Mesendoderm (in vitro differentiated cells): ENCODE measurements around the gene IL17REL.

ENCODE experiments used
- DNase-seq: peaks from one replicate; pipeline ENCODE4 v3.0.0; 2013
- H2AK5ac ChIP-seq: 2 replicates; pipeline ENCODE4 v1.6.1; 2013; ENCODE audit warnings: low read length, inconsistent platforms
- H2BK120ac ChIP-seq: 2 replicates; pipeline ENCODE4 v1.6.1; 2013; ENCODE audit warnings: low read depth, mild to moderate bottlenecking, low read length, moderate library complexity, mixed read lengths
- H2BK15ac ChIP-seq: replicated peaks from 2 replicates; pipeline ENCODE4 v1.6.1; 2013; ENCODE audit warnings: low read depth, mild to moderate bottlenecking, moderate library complexity
- H2BK5ac ChIP-seq: 2 replicates; pipeline ENCODE4 v1.6.1; 2013; ENCODE audit warnings: low read length, inconsistent platforms
- H3K18ac ChIP-seq: 2 replicates; pipeline ENCODE4 v1.6.1; 2013; ENCODE audit warnings: mild to moderate bottlenecking, low read length, mixed read lengths
- H3K23ac ChIP-seq: one replicate; pipeline ENCODE4 v1.6.1; 2013; ENCODE audit warnings: low read length
- H3K27ac ChIP-seq: 2 replicates; pipeline ENCODE4 v1.5.1; 2013; ENCODE audit warnings: low read depth, mild to moderate bottlenecking, inconsistent platforms, low read length, moderate library complexity
- H3K27me3 ChIP-seq: 2 replicates; pipeline ENCODE4 v1.6.1; 2013; ENCODE audit warnings: low read length, control low read depth, mild to moderate bottlenecking, inconsistent platforms; ENCODE audit not compliant: insufficient read depth, poor library complexity
- H3K36me3 ChIP-seq: 2 replicates; pipeline ENCODE4 v1.6.1; 2013; ENCODE audit warnings: low read length, inconsistent platforms; ENCODE audit not compliant: control insufficient read depth, insufficient read depth
- H3K4ac ChIP-seq: one replicate; pipeline ENCODE4 v1.6.1; 2013; ENCODE audit warnings: low read depth, mild to moderate bottlenecking, low read length, moderate library complexity
- H3K4me1 ChIP-seq: 2 replicates; pipeline ENCODE4 v1.6.1; 2013; ENCODE audit warnings: low read depth, low read length, inconsistent platforms; ENCODE audit not compliant: control insufficient read depth
- H3K4me2 ChIP-seq: 2 replicates; pipeline ENCODE4 v1.6.1; 2013; ENCODE audit warnings: low read length
- H3K4me3 ChIP-seq: 2 replicates; pipeline ENCODE4 v1.5.1; 2013; ENCODE audit warnings: mild to moderate bottlenecking, low read length
- H3K56ac ChIP-seq: one replicate; pipeline ENCODE4 v1.6.1; 2013; ENCODE audit warnings: low read length
- H3K79me1 ChIP-seq: 2 replicates; pipeline ENCODE4 v1.6.1; 2013; ENCODE audit warnings: low read length, inconsistent platforms
- H3K79me2 ChIP-seq: 2 replicates; pipeline ENCODE4 v1.6.1; 2013; ENCODE audit warnings: mild to moderate bottlenecking, low read length; ENCODE audit not compliant: control insufficient read depth, insufficient read depth
- H3K9ac ChIP-seq: 2 replicates; pipeline ENCODE4 v1.6.1; 2013; ENCODE audit warnings: low read length, inconsistent platforms
- H4K5ac ChIP-seq: one replicate; pipeline ENCODE4 v1.6.1; 2013; ENCODE audit warnings: low read length
- H4K8ac ChIP-seq: one replicate; pipeline ENCODE4 v1.6.1; 2013; ENCODE audit warnings: low read depth, mild to moderate bottlenecking, control low read depth, low read length, moderate library complexity
- WGBS: extraction: QIAGEN DNeasy Blood & Tissue Kit; methylation state at CpG from one replicate; pipeline ENCODE4 v1.1.7; 2013; ENCODE audit warnings: low lambda C conversion rate, missing lambda C conversion rate; ENCODE audit not compliant: insufficient coverage; ENCODE audit errors: extremely low coverage; 5-methylcytosine and 5-hydroxymethylcytosine counted together

Gene IL17REL

DNA sequence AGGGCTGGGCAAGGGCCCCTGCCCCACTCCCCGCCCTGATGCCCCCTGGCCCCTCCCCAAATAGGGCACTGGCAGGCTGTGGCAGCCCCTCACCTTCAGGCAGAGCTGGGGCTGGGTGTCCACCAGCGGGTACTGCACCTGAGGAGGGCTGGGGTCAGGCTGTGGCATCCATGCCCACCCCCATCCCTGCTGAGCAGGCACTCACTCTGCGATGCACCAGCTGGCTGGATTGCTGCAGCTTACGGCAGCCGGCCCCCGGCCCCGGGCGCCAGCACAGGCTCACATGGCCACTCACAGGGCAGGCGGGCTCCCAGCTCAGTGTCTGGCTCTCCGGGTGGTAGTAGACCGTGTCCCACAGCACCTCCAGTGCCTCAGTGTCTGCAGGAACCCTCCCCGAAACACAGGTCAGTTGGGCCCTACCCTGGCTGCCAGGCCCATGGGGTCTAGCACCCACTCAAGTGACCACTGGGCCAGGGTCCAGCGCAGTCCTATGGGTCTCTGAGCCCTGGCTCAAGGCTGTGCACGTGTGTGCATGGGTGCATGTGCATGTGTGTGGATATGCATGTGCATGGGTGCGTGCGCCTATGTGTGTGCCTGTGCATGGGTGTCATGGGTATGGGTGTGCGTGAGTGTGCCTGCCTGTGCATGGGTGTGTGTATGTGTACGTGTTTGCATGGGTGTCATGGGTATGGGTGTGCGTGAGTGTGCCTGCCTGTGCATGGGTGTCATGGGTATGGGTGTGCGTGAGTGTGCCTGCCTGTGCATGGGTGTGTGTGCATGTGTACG lies 14.4 kb downstream of the IL17REL start:
- DNase-seq, result no peak
- Histone ChIP-seq H3K18ac (no peak overlapping the region), H3K79me1 (no peaks in the 10 kb centered on the region), H3K4me3 (no peak overlapping the region), H3K4ac (no peak overlapping the region), H3K23ac (no peak overlapping the region), H4K8ac (no peak overlapping the region), H3K9ac (no peak overlapping the region), H3K79me2 (no peaks in the 10 kb centered on the region), H3K56ac (no peak overlapping the region), H3K27me3 (peaks cover 2% of the 10 kb centered on the region), H2BK5ac (no peak overlapping the region), H3K4me1 (no peaks in the 10 kb centered on the region), H4K5ac (no peak overlapping the region), H2BK15ac (no peak overlapping the region), H3K36me3 (no peaks in the 10 kb centered on the region), H3K4me2 (no peak overlapping the region), H2AK5ac (no peak overlapping the region), H2BK120ac (no peak overlapping the region), H3K27ac (no peak overlapping the region)
- WGBS, result no CpG with 5 or more reads among the region's 21 CpGs

- H2AK5ac ChIP-seq, result no peak overlapping the region
- no peak overlapping the region for H3K9ac ChIP-seq
- H3K4ac ChIP-seq, result no peak overlapping the region
- H3K4me1 ChIP-seq, result no peaks in the 10 kb centered on the region
- no peak overlapping the region for H3K23ac ChIP-seq
- WGBS, result no CpG with 5 or more reads among the region's 12 CpGs
- H2BK120ac ChIP-seq, result no peak overlapping the region
- no peak overlapping the region for H2BK15ac ChIP-seq
- no peaks in the 10 kb centered on the region for H3K79me2 ChIP-seq
- no peak overlapping the region for H3K4me3 ChIP-seq
- H3K27ac ChIP-seq, result no peak overlapping the region
- H4K5ac ChIP-seq, result no peak overlapping the region
- H3K56ac ChIP-seq, result no peak overlapping the region
- no peak overlapping the region for H3K4me2 ChIP-seq
- no peak overlapping the region for H3K18ac ChIP-seq
- no peaks in the 10 kb centered on the region for H3K79me1 ChIP-seq
- H2BK5ac ChIP-seq, result no peak overlapping the region
- H4K8ac ChIP-seq, result no peak overlapping the region
- peaks cover 2% of the 10 kb centered on the region for H3K27me3 ChIP-seq
- no peaks in the 10 kb centered on the region for H3K36me3 ChIP-seq
- DNase-seq, result no peak
Measured at GRCh38 chr22:49997251-49997599, 15.3 kb downstream of the IL17REL start.

GRCh38 chr22:49996518-49997250 lies 15.9 kb downstream of the IL17REL start:
- no peak for DNase-seq
- peaks cover 2% of the 10 kb centered on the region for H3K27me3 ChIP-seq

GRCh38 chr22:49996119-49996517 lies 16.4 kb downstream of the IL17REL start:
- no peak overlapping the region for H3K18ac ChIP-seq
- no peak overlapping the region for H2AK5ac ChIP-seq
- no peak overlapping the region for H4K5ac ChIP-seq
- no CpG with 5 or more reads among the region's 4 CpGs for WGBS
- no peak overlapping the region for H3K4me2 ChIP-seq
- no peak overlapping the region for H4K8ac ChIP-seq
- H3K4me3 ChIP-seq, result no peak overlapping the region
- H2BK5ac ChIP-seq, result no peak overlapping the region
- H2BK120ac ChIP-seq, result no peak overlapping the region
- H3K36me3 ChIP-seq, result no peaks in the 10 kb centered on the region
- no peak overlapping the region for H3K9ac ChIP-seq
- H3K79me2 ChIP-seq, result no peaks in the 10 kb centered on the region
- peak overlapping the region; percentile 24 for H3K23ac ChIP-seq
- no peaks in the 10 kb centered on the region for H3K4me1 ChIP-seq
- no peak overlapping the region for H3K27ac ChIP-seq
- H3K4ac ChIP-seq, result no peak overlapping the region
- H3K56ac ChIP-seq, result no peak overlapping the region
- no peaks in the 10 kb centered on the region for H3K79me1 ChIP-seq
- no peak for DNase-seq
- H3K27me3 ChIP-seq, result peaks cover 2% of the 10 kb centered on the region
- H2BK15ac ChIP-seq, result no peak overlapping the region

More at GRCh38 chr22:49996518-49997250, 15.9 kb downstream of the IL17REL start:
- Histone ChIP-seq H4K5ac (no peak overlapping the region), H3K79me2 (no peaks in the 10 kb centered on the region), H2BK15ac (no peak overlapping the region), H3K9ac (no peak overlapping the region), H2BK5ac (no peak overlapping the region), H3K27ac (no peak overlapping the region), H3K4me2 (no peak overlapping the region), H3K23ac (peak overlapping the region; percentile 24), H3K4ac (no peak overlapping the region), H2AK5ac (no peak overlapping the region), H3K4me1 (no peaks in the 10 kb centered on the region), H4K8ac (no peak overlapping the region), H3K36me3 (no peaks in the 10 kb centered on the region), H3K18ac (no peak overlapping the region), H3K4me3 (no peak overlapping the region), H2BK120ac (no peak overlapping the region), H3K79me1 (no peaks in the 10 kb centered on the region), H3K56ac (no peak overlapping the region)
- no CpG with 5 or more reads among the region's 19 CpGs for WGBS

DNA sequence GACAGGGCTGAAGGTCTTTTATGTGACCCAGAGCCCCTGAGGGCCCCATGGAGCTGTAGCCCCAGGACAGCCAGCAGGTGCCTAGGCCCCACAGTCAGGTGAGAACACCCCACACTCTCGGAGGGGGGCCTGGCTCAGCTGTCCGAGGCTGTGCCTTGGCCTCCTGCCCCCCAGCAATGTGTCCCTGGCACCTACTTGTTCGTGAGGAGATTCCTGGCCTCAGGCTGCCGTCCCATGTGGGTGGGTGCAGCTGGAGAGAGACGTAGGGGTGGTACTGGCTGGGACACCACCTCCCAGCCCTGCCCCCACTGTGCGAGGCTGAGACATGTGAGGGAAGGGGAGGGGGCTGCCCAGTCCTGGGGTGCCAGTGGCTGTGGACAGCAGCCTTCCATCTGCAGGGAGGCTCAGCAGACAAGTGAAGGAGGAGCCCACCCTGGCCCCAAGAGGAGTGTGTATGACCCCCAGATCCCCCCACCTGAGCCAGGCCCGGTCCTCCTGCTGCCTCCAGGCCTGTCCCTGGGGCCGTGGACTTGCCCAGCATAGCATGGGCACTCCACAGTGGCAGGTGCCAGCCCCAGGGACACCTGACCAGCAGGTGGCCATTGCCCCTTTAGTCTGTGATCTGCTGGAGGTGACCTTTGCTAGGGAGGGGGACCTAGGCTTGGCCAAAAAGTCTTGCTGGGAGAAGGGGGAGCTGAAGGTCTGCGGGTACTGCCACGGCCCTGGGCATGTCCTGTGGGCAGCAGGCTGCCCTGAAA lies 17.0 kb downstream of the IL17REL start:
- no peaks in the 10 kb centered on the region for H3K4me1 ChIP-seq
- peaks cover 2% of the 10 kb centered on the region for H3K27me3 ChIP-seq
- H3K18ac ChIP-seq, result no peak overlapping the region
- no peak overlapping the region for H2AK5ac ChIP-seq
- no peak overlapping the region for H4K5ac ChIP-seq
- no peak overlapping the region for H3K23ac ChIP-seq
- H4K8ac ChIP-seq, result no peak overlapping the region
- no peak overlapping the region for H3K56ac ChIP-seq
- no peak overlapping the region for H3K9ac ChIP-seq
- no peaks in the 10 kb centered on the region for H3K79me2 ChIP-seq
- WGBS, result no CpG with 5 or more reads among the region's 10 CpGs
- no peak overlapping the region for H3K27ac ChIP-seq
- H3K36me3 ChIP-seq, result no peaks in the 10 kb centered on the region
- no peaks in the 10 kb centered on the region for H3K79me1 ChIP-seq
- H2BK15ac ChIP-seq, result no peak overlapping the region
- no peak overlapping the region for H2BK120ac ChIP-seq
- H2BK5ac ChIP-seq, result no peak overlapping the region
- no peak overlapping the region for H3K4me3 ChIP-seq
- no peak for DNase-seq
- no peak overlapping the region for H3K4ac ChIP-seq
- no peak overlapping the region for H3K4me2 ChIP-seq
